ENCODE measurements around the gene ENOX1.

DNA sequence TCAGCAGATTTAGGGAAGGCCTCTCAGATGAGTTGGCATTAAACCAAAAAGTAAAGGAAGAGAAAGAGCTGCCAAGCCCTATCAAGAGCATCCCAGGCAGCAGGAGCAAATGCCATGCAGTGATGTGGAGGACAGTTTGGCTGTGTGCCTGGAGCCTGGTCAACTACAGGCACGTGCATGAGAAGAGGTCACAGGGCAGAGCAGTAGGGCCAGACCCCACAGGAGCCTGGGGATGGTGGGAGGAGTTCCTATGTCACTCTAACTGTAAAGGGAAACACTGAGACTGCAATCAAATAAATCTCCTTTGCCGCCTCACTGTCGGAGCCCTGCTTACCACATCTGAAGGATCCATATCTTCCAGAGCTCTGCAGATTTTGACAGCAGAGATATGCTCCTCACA, 240.5 kb downstream of the ENOX1 start:
- TF ChIP-seq, protein P1, sequence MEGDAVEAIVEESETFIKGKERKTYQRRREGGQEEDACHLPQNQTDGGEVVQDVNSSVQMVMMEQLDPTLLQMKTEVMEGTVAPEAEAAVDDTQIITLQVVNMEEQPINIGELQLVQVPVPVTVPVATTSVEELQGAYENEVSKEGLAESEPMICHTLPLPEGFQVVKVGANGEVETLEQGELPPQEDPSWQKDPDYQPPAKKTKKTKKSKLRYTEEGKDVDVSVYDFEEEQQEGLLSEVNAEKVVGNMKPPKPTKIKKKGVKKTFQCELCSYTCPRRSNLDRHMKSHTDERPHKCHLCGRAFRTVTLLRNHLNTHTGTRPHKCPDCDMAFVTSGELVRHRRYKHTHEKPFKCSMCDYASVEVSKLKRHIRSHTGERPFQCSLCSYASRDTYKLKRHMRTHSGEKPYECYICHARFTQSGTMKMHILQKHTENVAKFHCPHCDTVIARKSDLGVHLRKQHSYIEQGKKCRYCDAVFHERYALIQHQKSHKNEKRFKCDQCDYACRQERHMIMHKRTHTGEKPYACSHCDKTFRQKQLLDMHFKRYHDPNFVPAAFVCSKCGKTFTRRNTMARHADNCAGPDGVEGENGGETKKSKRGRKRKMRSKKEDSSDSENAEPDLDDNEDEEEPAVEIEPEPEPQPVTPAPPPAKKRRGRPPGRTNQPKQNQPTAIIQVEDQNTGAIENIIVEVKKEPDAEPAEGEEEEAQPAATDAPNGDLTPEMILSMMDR (IDR thresholded peaks at IDR 0.05): no peak
- TF ChIP-seq POLR2A (IDR thresholded peaks at IDR 0.05): no peak
